ENCODE measurements around the gene CLIC1. TPM values are rescaled to one million over a fixed set of nuclear protein-coding genes. Genes with fewer than 3 reads are reported as not detected.

CLIC1 gene
- polyA plus RNA-seq, 6 donors from 2014 or later = 536 to 743 (median 628) TPM

DNA sequence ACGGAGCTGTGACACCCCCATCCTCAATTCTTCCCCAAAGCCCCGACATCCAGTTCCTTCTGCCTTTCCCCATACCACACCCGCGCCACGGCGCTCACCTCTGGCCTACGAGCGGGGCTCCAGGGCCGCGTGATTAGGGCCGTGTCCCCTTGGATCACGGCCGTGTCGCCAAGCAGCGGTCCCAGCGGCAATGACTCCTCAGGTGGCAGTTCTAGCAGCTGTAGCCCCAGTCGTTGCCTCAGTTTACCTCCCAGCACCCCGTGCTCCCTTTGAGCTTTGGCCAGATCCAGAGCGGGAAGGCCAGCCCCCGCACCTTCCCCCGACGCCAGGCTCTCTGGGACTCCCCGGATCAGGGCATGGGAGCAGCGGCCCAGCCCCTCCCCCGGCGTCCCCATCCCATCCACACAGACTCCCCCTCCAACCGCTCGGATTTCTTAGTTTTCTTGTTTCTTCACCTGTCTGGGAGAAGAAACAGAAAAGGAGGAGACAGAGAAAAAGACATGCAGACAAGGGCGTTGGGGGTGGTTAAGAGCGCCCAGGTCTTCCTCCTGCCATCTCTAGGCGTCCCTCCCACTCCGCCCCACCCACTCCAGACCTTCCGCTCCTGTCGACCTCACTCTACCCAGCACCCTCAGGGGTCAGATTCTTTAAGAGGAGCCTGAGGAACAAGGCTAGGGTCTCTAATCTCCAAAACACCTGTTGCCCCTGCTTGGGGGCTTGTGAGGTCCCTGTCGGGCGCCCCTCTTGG is 7.4 kb downstream of the CLIC1 start, which contains the start of gene DDAH2:
Gene DDAH2 (minus strand): TSS at position 533 of the 748 bp plus-strand sequence. CDS start 138 bp downstream, at position 395.
- Mint-ChIP-seq H3K4me1 (peaks cover 51 to 74% (median 73%) of the 10 kb centered on the region in 3 donors), H3K36me3 (peaks cover 15 to 36% of the 10 kb centered on the region in 2 donors), H3K27me3 (no peaks in the 10 kb centered on the region), H3K9me3 (no peaks in the 10 kb centered on the region), H3K4me3 (peak within 1 kb of the TSS; percentile 91 to 100 (median 98)), H3K27ac (peak within 1 kb of the TSS; percentile 86 to 99 (median 98))
- DNase-seq (no peak), ATAC-seq (ENCODE audit: low read depth in 2 of 2) (peak; percentile 1 to 4)

DNA sequence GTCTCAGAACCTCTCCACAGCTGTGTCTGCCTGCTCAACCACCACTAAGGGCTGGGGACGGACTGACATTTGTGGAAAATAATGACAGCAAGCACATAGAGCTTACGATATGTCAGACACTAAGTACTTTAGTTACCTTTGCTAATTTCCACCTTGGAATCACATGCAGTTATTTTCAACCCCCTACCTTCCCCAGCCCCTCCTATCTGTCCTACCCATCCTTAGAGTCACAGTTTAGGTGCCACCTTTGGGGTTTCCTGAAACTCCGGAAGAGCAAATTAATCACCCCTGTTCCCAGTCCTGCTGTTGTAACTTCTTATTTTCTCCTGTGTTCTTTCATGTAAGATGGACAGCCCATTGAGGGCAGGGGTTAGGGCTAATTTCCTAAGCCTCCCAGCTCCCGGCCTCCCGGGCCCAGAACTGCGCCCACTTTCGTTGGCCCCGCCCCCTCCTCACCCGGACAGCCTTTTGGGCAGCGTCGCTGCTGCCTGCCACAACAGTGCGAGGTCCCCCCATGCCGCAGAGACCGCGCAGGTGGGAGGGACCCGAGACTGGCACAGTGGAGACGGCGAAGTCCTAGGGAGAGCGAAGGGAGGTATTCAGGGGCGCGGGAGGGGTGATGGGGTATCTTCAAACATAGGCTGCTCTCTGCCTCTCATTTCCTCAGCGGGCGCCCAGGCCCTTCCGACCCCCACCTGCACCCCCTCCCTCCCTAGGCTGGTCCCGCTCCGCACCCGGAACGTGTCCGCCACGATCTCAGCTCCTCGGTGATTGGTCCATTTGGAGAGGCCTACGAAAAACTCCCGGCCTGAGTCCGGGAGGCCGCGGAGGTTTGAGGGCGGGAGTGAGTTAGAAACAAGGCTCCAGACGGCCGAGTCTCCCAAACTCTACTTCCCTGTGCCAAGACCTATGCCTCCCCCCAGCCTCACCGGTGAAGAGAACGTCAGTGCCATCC is 8.3 kb downstream of the CLIC1 start:
- H3K27me3 Mint-ChIP-seq = no peaks in the 10 kb centered on the region
- H3K4me3 Mint-ChIP-seq = peak overlapping the region; percentile 91 to 99 (median 96)
- H3K36me3 Mint-ChIP-seq = peaks cover 6 to 30% of the 10 kb centered on the region in 2 donors
- H3K9me3 Mint-ChIP-seq = no peaks in the 10 kb centered on the region
- DNase-seq (no peak), ATAC-seq (ENCODE audit: low read depth in 2 of 2) (peak in 1 of 2 donors; percentile 1)
- peak overlapping the region; percentile 97 to 99 (median 98) for H3K27ac Mint-ChIP-seq
- peaks cover 52 to 75% (median 73%) of the 10 kb centered on the region in 3 donors for H3K4me1 Mint-ChIP-seq

DNA sequence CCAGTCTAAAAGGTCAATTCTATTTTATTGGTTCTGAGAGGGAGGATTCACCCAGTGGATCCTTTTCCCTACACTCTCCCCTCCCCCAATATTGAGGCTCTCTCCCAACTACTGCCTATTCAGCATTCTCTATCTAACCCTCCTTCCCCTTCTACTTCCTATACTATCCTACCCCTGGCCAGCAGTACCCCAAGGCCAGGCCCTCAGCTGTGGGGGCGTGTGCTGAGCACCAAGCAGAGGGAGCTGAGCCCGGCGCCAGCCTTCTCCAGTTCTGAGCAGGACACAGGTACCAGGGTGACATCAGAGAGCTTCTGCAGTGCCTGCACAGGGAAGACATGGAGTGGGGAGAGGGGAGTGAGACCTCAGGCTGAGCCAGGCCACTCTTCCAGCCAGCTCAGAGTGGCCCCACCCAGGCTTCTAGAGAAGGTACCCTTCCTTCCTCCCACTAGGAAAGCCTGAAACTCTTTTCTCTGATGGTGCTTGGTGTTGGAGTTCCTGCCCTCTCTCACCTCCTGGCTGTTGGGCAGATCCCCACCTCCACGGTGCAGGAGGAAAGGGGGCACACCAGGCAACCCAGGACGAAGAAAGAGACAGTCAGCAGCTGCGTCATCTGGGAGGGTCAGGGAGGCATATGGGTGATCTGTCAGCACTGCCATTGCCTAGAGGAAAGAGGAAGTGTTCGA is 9.2 kb downstream of the CLIC1 start:
- Mint-ChIP-seq H3K36me3 (peaks cover 6 to 28% of the 10 kb centered on the region in 2 donors), H3K27me3 (no peaks in the 10 kb centered on the region), H3K27ac (peak overlapping the region; percentile 97 to 99 (median 98)), H3K9me3 (no peaks in the 10 kb centered on the region), H3K4me3 (peak overlapping the region; percentile 86 to 99 (median 93)), H3K4me1 (peaks cover 52 to 77% (median 75%) of the 10 kb centered on the region in 3 donors)
- DNase-seq (peak; percentile 83), ATAC-seq (ENCODE audit: low read depth in 2 of 2) (peak; percentile 82 to 87)

GRCh38 chr6:31725502-31726350 is 10.6 kb downstream of the CLIC1 start:
- ATAC-seq (ENCODE audit: low read depth in 2 of 2) (no peak), DNase-seq (no peak)
- H3K27me3 Mint-ChIP-seq = no peaks in the 10 kb centered on the region
- H3K4me1 Mint-ChIP-seq = peaks cover 52 to 75% (median 72%) of the 10 kb centered on the region in 3 donors
- peak overlapping the region in 2 of 8 donors; percentile 3 to 73 for H3K4me3 Mint-ChIP-seq
- peak overlapping the region in 5 of 6 donors; percentile 40 to 98 (median 85) for H3K27ac Mint-ChIP-seq
- peaks cover 6 to 28% of the 10 kb centered on the region in 2 donors for H3K36me3 Mint-ChIP-seq
- no peaks in the 10 kb centered on the region for H3K9me3 Mint-ChIP-seq

- Mint-ChIP-seq H3K27me3 (no peaks in the 10 kb centered on the region), H3K36me3 (peaks cover 6 to 23% of the 10 kb centered on the region in 2 donors), H3K9me3 (no peaks in the 10 kb centered on the region), H3K27ac (peak overlapping the region in 4 of 6 donors; percentile 21 to 62 (median 44)), H3K4me1 (peaks cover 44 to 63% (median 59%) of the 10 kb centered on the region in 3 donors), H3K4me3 (peak overlapping the region in 2 of 8 donors; percentile 12 to 64)
- no peak for DNase-seq
- ATAC-seq (ENCODE audit: low read depth in 2 of 2) = no peak
These were observed 12.2 kb downstream of the CLIC1 start for GRCh38 chr6:31723980-31724691.

DNA sequence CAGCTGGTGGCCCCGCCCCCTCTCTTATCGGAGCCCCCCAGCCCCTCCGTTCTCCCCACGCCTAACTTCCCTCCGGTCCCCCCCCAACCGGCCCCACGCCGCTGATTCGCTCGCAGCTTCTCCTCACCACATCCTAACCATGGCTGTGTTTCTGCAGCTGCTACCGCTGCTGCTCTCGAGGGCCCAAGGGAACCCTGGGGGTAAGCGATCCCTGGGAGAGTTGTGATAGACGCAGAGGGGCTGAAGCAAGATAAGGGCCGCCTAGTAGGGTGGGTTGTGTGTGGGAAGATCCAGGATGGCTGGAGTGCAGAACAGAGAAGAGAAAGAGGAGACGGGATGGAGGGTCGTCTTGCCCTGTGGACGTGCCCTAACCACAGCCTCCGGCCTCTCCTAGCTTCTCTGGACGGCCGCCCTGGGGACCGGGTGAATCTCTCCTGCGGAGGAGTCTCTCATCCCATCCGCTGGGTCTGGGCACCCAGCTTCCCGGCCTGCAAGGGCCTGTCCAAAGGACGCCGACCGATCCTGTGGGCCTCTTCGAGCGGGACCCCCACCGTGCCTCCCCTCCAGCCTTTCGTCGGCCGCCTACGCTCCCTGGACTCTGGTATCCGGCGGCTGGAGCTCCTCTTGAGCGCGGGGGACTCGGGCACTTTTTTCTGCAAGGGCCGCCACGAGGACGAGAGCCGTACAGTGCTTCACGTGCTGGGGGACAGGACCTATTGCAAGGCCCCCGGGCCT is 12.9 kb downstream of the CLIC1 start, which contains the start of gene MPIG6B:
Gene MPIG6B (plus strand): TSS at position 129 of the 735 bp plus-strand sequence. CDS start 11 bp downstream, at position 140.
- peak within 1 kb of the TSS in 5 of 6 donors; percentile 21 to 76 (median 58) for H3K27ac Mint-ChIP-seq
- no peaks in the 10 kb centered on the region for H3K27me3 Mint-ChIP-seq
- DNase-seq (no peak), ATAC-seq (ENCODE audit: low read depth in 2 of 2) (no peak)
- H3K36me3 Mint-ChIP-seq = peaks cover 6 to 22% of the 10 kb centered on the region in 2 donors
- H3K4me1 Mint-ChIP-seq = peaks cover 36 to 56% (median 52%) of the 10 kb centered on the region in 3 donors
- H3K4me3 Mint-ChIP-seq = peak within 1 kb of the TSS in 6 of 8 donors; percentile 12 to 66 (median 42)
- H3K9me3 Mint-ChIP-seq = no peaks in the 10 kb centered on the region

- H3K36me3 Mint-ChIP-seq = peaks cover 6 to 20% of the 10 kb centered on the region in 2 donors
- H3K4me1 Mint-ChIP-seq = peaks cover 27 to 45% (median 42%) of the 10 kb centered on the region in 3 donors
- ATAC-seq (ENCODE audit: low read depth in 2 of 2) (no peak), DNase-seq (no peak)
- H3K9me3 Mint-ChIP-seq = no peaks in the 10 kb centered on the region
- no peaks in the 10 kb centered on the region for H3K27me3 Mint-ChIP-seq
- H3K27ac Mint-ChIP-seq = no peak overlapping the region
- H3K4me3 Mint-ChIP-seq = no peak overlapping the region
These were observed 14.2 kb downstream of the CLIC1 start for GRCh38 chr6:31722173-31722572.

- Mint-ChIP-seq H3K4me1 (peaks cover 20 to 38% (median 35%) of the 10 kb centered on the region in 3 donors), H3K27ac (peak within 1 kb of the TSS in 3 of 6 donors; percentile 53 to 78 (median 67)), H3K4me3 (no peak within 1 kb of the TSS), H3K9me3 (no peaks in the 10 kb centered on the region), H3K36me3 (peaks cover 6 to 13% of the 10 kb centered on the region in 2 donors), H3K27me3 (no peaks in the 10 kb centered on the region)
- DNase-seq (no peak), ATAC-seq (ENCODE audit: low read depth in 2 of 2) (no peak)
These were observed 14.8 kb downstream of the CLIC1 start, which contains the start of gene LY6G6C for GRCh38 chr6:31721351-31722020. TSS of gene LY6G6C (minus strand) at chr6:31721746. CDS start at chr6:31721679, 67 bp downstream.

GRCh38 chr6:31720196-31720770 is 16.0 kb downstream of the CLIC1 start:
- H3K4me3 Mint-ChIP-seq = no peak overlapping the region
- no peaks in the 10 kb centered on the region for H3K9me3 Mint-ChIP-seq
- H3K36me3 Mint-ChIP-seq = peaks cover 0 to 1% of the 10 kb centered on the region in 2 donors
- H3K27me3 Mint-ChIP-seq = no peaks in the 10 kb centered on the region
- DNase-seq (no peak), ATAC-seq (ENCODE audit: low read depth in 2 of 2) (no peak)
- H3K4me1 Mint-ChIP-seq = peaks cover 9 to 26% (median 23%) of the 10 kb centered on the region in 3 donors
- no peak overlapping the region for H3K27ac Mint-ChIP-seq

DNA sequence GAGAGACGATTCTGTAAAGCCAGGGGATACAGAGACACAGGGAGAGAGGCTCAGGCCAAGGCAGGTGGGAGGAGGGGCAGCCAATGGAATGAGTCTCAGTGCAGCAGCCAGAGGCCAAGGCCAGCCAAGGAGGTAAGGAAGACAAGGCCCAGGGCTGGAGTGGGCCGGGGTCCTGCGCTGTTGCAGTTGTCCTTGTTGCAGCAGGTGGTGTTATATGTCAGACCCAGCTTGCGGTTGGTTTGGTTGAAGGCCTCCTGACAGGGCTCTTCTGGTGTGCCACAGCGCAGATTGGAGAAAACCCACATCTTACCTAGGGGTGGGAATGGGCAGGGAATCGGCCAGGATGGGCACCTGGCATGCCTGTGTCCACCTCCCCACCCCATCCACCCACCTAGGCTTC is 17.3 kb downstream of the CLIC1 start:
- H3K27ac Mint-ChIP-seq = no peak overlapping the region
- H3K4me3 Mint-ChIP-seq = no peak overlapping the region
- ATAC-seq (ENCODE audit: low read depth in 2 of 2) = no peak
- H3K9me3 Mint-ChIP-seq = no peaks in the 10 kb centered on the region
- no peaks in the 10 kb centered on the region for H3K27me3 Mint-ChIP-seq
- no peak for DNase-seq
- peaks cover 6 to 15% (median 10%) of the 10 kb centered on the region in 3 donors for H3K4me1 Mint-ChIP-seq
- no peaks in the 10 kb centered on the region for H3K36me3 Mint-ChIP-seq

Data from naive B cell (primary cell).